ENCODE data around the gene CAPZB.

DNA sequence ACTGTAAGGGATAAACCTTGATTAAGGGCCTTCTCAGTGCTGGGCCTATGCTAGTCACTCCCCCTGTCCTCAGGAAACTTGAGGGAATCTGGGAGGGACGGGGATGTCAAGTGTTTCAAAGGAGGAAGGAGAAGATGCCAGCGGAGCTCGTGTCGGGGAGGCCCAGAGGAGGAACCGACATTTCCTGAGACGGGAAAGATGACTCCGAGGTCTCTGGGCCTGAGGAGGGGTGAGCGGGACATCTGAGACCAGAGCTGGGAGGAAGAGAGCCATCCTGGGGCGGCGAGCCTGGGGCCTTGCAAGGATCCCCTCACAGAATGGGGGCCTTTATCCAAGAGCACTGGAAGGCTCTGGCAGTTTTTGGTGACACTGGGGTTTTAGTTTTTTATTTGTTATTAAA lies 162.9 kb downstream of the CAPZB start:
- TF ChIP-seq GATA2 (IDR thresholded peaks at IDR 0.05; ENCODE audit: low read depth, low read length) (no peak), GATA3 (IDR thresholded peaks at IDR 0.05; ENCODE audit: low read depth, low read length) (no peak)
